Heart left ventricle (tissue), 16 donors: ENCODE measurements around the gene AADACL3. TPM values are rescaled to one million over a fixed set of nuclear protein-coding genes. Genes with fewer than 3 reads are reported as not detected.
"Not testable (repeated sequence)": the region's sequence is repeated elsewhere in the genome, so short reads cannot be mapped to it uniquely, and the experiment has no call there.

Source experiments
- ATAC-seq, 4 donors: fragments of 200-7000 bp; cut with Tn5 transposase; one replicate each; pipeline ENCODE4 v1.9.1; 2020 to 2022; ENCODE audit warnings: moderate library complexity in 4 of 4, mild to moderate bottlenecking in 3 of 4, moderate number of reproducible peaks in 1 of 4
- DNase-seq, 5 donors: peaks; one replicate each; pipeline ENCODE4 v3.0.0-alpha.2; 2020
- H3K27ac ChIP-seq, 12 donors: fragments of 200-600 bp; sonication (generic) in 4 of 12; one replicate each; pipeline versions ENCODE4 v1.5.0 to v1.8.0; 2016 to 2022; ENCODE audit warnings: mild to moderate bottlenecking in 2 of 12
- H3K27me3 ChIP-seq, 9 donors: fragments of 200-600 bp; sonication (generic) in 2 of 9; one replicate each; pipeline versions ENCODE4 v1.5.1 to v1.8.0; 2016 to 2022; ENCODE audit warnings: mild to moderate bottlenecking in 3 of 9
- H3K36me3 ChIP-seq, 9 donors: fragments of 200-600 bp; sonication (generic) in 2 of 9; one replicate each; pipeline versions ENCODE4 v1.5.0 to v1.8.0; 2018 to 2022; ENCODE audit warnings: mild to moderate bottlenecking in 2 of 9
- H3K4me1 ChIP-seq, 12 donors: fragments of 200-600 bp; sonication (generic) in 4 of 12; one replicate each; pipeline versions ENCODE4 v1.5.0 to v1.8.0; 2016 to 2022; ENCODE audit warnings: mild to moderate bottlenecking in 3 of 12
- H3K4me3 ChIP-seq, 12 donors: fragments of 200-600 bp; sonication (generic) in 4 of 12; one replicate each; pipeline versions ENCODE4 v1.5.0 to v1.8.0; 2017 to 2022; ENCODE audit warnings: mild to moderate bottlenecking in 9 of 12, moderate library complexity in 4 of 12
- H3K9me3 ChIP-seq, 12 donors: fragments of 200-600 bp; sonication (generic) in 4 of 12; one replicate each; pipeline versions ENCODE4 v1.5.0 to v1.8.0; 2016 to 2022; ENCODE audit warnings: mild to moderate bottlenecking in 1 of 12
- CTCF ChIP-seq, 12 donors: fragments of 200-600 bp; sonication (generic) in 4 of 12; IDR thresholded peaks; one replicate each; pipeline versions ENCODE4 v1.5.0 to v1.8.0; 2018 to 2022; ENCODE audit warnings: antibody characterized with exemption in 12 of 12, mild to moderate bottlenecking in 5 of 12
- POLR2A ChIP-seq, 2 donors: fragments of 450-650 bp; IDR thresholded peaks; one replicate each; pipeline ENCODE4 v1.6.1; 2017; ENCODE audit warnings: antibody characterized with exemption in 2 of 2, mild to moderate bottlenecking in 2 of 2, moderate library complexity in 2 of 2
- WGBS, 4 donors: extraction: QIAGEN DNeasy Blood & Tissue Kit in 2 of 4; methylation state at CpG; one replicate each; pipeline versions ENCODE4 v1.1.5 to v1.1.7; 2013 to 2018; 5-methylcytosine and 5-hydroxymethylcytosine counted together
- intact Hi-C, 10 donors: fragments of 100-400 bp; cut with DNase I; formaldehyde crosslinking; loops; one replicate each; pipeline versions ENCODE4 v1.11.1 to v1.14.2; 2022
- long read RNA-seq, 3 donors: library from polyadenylated mRNA; unstranded; transcript quantifications; one replicate each; pipeline ENCODE4 v2.0.0, GENCODE V29; 2020 to 2021
- polyA plus RNA-seq, 2 donors: library from polyadenylated mRNA; stranded (reverse); fragments of 200-250 nt; gene quantifications; one replicate each; pipeline ENCODE4 v1.2.3, GENCODE V29; 2013
- total RNA-seq, 9 donors: library from RNA; depleted of rRNA in 2 of 9; stranded (reverse); fragments of >200 nt in 2 of 9; fragmentation: NEBNext Ultra II Directional in 3 of 9; extraction: Animal tissue kit (Norgen Biotek cat#: 25700) in 3 of 9; gene quantifications; one replicate each; pipeline versions ENCODE4 v1.1.0 to v1.2.4, GENCODE V29; 2016 to 2023
- donor health status: ischemic (EF 13 %, LVEDD 7.1; RV severe dilation, severe dysfunction).
- donor health status: healthy with polysubstance abuse.
- donor health status: DM: no; HTN: yes; CAD: no.
- donor health status: DM: no; HTN: no; CAD: no.
- donor health status: ischemic (EF 25% LVEDD 6.9; RV normal size, moderate dysfunction).
- donor health status: ischemic (EF 25% LVEDD 5.7; RV mildly dilated, moderate dysfunction).
- donor health status: healthy.
- donor health status: DM: yes; HTN: yes; CAD: no.
- donor health status: ischemic (EF 35%, LVEDD 5.7; RV mildly dilated, moderate dysfunction).
- donor health status: nonischemic (EF 11% LVEDD 7.7; RV severe dilation, severe dysfunction).
- donor health status: DM: yes; HTN: yes; CAD: no.
- donor health status: PGD.
- donor health status: ischemic (EF 29% LVEDD 5.4; RV normal size, mild dysfunction).
- donor health status: nonischemic (EF 23%, LVEDD 6.1; RV moderate dilation, normal function).

Gene AADACL3
- not detected for total RNA-seq
- polyA plus RNA-seq = not detected
- long read RNA-seq, donor 1 = 0 reads
- long read RNA-seq, donor 2 = 0 reads
- long read RNA-seq, donor 3 = 0 reads

GRCh38 chr1:12715896-12716437 is at the start of gene AADACL3:
TSS of gene AADACL3 (plus strand) at chr1:12716110. CDS start at chr1:12716177, 67 bp downstream.
- Histone ChIP-seq H3K4me3 (no peak within 1 kb of the TSS), H3K36me3 (no peaks in the 10 kb centered on the region), H3K27ac (no peak within 1 kb of the TSS), H3K9me3 (no peaks in the 10 kb centered on the region), H3K4me1 (no peaks in the 10 kb centered on the region), H3K27me3 (peaks cover 0 to 10% (median 0%) of the 10 kb centered on the region in 9 donors)
- 76 to 84% (median 81%) methylated on average over 8 of the region's 8 CpGs for WGBS, 4 donors
- DNase-seq = no peak
- intact Hi-C loops = no loop called here
- no peak for ATAC-seq
- no peak for TF ChIP-seq POLR2A (IDR thresholded peaks at IDR 0.05)
- TF ChIP-seq CTCF (IDR thresholded peaks at IDR 0.05) = no peak

- H3K9me3 ChIP-seq = peaks cover 0 to 17% (median 3%) of the 10 kb centered on the region in 12 donors
- intact Hi-C loops = no loop called here
These were observed 49.7 kb upstream of the AADACL3 start for GRCh38 chr1:12666141-12666735.

DNA sequence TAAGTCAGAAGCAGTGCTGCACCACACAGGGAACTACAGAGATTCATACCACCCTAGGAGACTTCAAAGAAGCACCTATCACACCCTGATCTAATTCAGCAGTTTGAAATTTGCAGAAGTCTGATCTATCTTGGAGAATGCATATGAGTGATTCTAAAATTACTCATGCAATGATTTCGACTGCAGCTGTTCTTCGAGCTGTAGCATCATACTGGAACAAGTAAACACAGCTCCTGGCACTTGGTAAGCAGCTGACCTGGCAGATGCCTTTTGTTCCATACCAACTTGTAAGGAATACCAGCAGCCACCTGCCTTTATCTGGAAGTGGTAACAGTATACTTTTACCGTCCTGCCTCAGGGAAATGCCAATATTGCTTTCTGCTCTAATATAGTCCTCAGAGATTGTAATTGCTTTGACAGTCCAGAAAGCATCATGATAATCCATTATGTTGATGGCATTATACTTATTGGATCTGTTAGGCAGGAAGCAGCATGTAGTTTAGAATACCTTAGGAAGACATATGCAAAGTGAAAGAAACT is 46.3 kb upstream of the AADACL3 start:
- no peak overlapping the region for H3K27ac ChIP-seq
- H3K4me1 ChIP-seq = no peaks in the 10 kb centered on the region
- no peak for TF ChIP-seq CTCF (IDR thresholded peaks at IDR 0.05)
- TF ChIP-seq POLR2A (IDR thresholded peaks at IDR 0.05) = no peak
- WGBS, 4 donors = 53 to 80% (median 55%) methylated on average over 3 of the region's 3 CpGs
- H3K27me3 ChIP-seq = no peaks in the 10 kb centered on the region
- DNase-seq = no peak
- no peak for ATAC-seq
- intact Hi-C loops = loop anchor here in 1 of 10 donors (10.0 kb wide), 1 partner anchor 555 kb away; no protein-coding TSS in a partner anchor
- peaks cover 0 to 11% (median 0%) of the 10 kb centered on the region in 12 donors for H3K9me3 ChIP-seq
- no peaks in the 10 kb centered on the region for H3K36me3 ChIP-seq
- no peak overlapping the region for H3K4me3 ChIP-seq

More at GRCh38 chr1:12666141-12666735, 49.7 kb upstream of the AADACL3 start:
- H3K27ac ChIP-seq = no peak overlapping the region
- TF ChIP-seq CTCF (IDR thresholded peaks at IDR 0.05) (no peak), POLR2A (IDR thresholded peaks at IDR 0.05) (no peak)
- H3K4me1 ChIP-seq = no peaks in the 10 kb centered on the region
- no peak overlapping the region for H3K4me3 ChIP-seq
- H3K27me3 ChIP-seq = no peaks in the 10 kb centered on the region
- no peak for ATAC-seq
- WGBS, 4 donors = 52 to 57% (median 56%) methylated on average over 15 of the region's 15 CpGs
- H3K36me3 ChIP-seq = no peaks in the 10 kb centered on the region
- no peak for DNase-seq

DNA sequence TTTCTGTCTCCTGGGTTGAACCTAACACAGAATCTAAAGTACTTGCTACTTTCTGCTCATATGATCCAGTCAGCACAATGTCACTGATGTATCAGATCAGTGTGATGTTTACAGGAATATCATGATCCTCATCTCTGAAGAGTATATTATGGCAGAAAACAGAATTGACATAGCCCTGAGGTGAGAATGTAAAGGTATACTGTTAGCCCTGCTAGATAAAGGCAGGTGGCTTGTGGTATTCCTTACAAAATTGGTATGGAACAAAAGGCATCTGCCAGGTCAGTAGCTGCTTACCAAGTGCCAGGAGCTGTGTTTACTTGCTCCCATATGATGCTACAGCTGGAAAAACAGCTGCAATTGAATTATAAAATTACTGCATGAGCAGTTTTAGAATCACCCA is 41.6 kb upstream of the AADACL3 start:
- Histone ChIP-seq H3K9me3 (peaks cover 0 to 2% (median 0%) of the 10 kb centered on the region in 12 donors), H3K27ac (no peak overlapping the region), H3K4me1 (peaks cover 0 to 12% (median 0%) of the 10 kb centered on the region in 12 donors), H3K27me3 (no peaks in the 10 kb centered on the region), H3K4me3 (no peak overlapping the region), H3K36me3 (no peaks in the 10 kb centered on the region)
- no peak for DNase-seq
- TF ChIP-seq CTCF (IDR thresholded peaks at IDR 0.05) (no peak), POLR2A (IDR thresholded peaks at IDR 0.05) (no peak)
- intact Hi-C loops = loop anchor here in 1 of 10 donors (10.0 kb wide), 1 partner anchor 560 kb away; no protein-coding TSS in a partner anchor
- ATAC-seq = no peak

GRCh38 chr1:12676122-12676521 is 39.8 kb upstream of the AADACL3 start:
- not testable (repeated sequence) for H3K27ac ChIP-seq

More at GRCh38 chr1:12676122-12676521, 39.8 kb upstream of the AADACL3 start:
- H3K27me3 ChIP-seq, H3K36me3 ChIP-seq, DNase-seq, ATAC-seq, H3K4me3 ChIP-seq: not testable (repeated sequence)
- H3K9me3 ChIP-seq = peaks cover 0 to 11% (median 0%) of the 10 kb centered on the region in 12 donors
- H3K4me1 ChIP-seq = peaks cover 0 to 12% (median 0%) of the 10 kb centered on the region in 12 donors
- intact Hi-C loops = loop anchor here in 1 of 10 donors (10.0 kb wide), 1 partner anchor 561 kb away; no protein-coding TSS in a partner anchor
- WGBS, 4 donors = 81 to 91% (median 85%) methylated on average over 4 of the region's 4 CpGs
